ENCODE results near the gene APBB2.
"Not testable (repeated sequence)": the region's sequence is repeated elsewhere in the genome, so short reads cannot be mapped to it uniquely, and the experiment has no call there.

The APBB2 gene

GRCh38 chr4:41095192-41095872 is 119.0 kb downstream of the APBB2 start:
- no peak for DNase-seq

DNA sequence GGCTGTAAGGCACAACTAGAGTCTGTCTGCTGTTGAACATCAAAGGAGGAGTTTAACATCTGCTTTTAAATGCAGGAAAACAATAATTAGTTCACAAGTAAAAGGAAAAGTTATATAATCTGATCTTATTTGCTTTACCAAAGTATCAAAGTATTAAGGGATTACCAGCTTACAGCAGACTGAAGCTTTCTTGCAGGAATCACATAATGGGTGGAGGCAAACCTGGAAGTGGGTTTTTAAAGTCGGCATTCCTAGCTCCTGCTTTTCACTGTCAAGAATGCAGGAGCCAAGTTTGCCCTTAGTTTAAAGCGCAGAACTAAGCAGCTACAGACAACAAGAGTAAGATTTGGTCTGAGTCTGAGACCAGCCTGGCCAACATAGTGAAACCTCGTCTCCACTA is 122.2 kb downstream of the APBB2 start:
- no peak for DNase-seq

GRCh38 chr4:41081847-41082246 is 132.5 kb downstream of the APBB2 start:
- DNase-seq, result no peak

GRCh38 chr4:41080976-41081375 is 133.4 kb downstream of the APBB2 start:
- no peak for DNase-seq

GRCh38 chr4:41079881-41080560 is 134.3 kb downstream of the APBB2 start:
- DNase-seq, result no peak

DNA sequence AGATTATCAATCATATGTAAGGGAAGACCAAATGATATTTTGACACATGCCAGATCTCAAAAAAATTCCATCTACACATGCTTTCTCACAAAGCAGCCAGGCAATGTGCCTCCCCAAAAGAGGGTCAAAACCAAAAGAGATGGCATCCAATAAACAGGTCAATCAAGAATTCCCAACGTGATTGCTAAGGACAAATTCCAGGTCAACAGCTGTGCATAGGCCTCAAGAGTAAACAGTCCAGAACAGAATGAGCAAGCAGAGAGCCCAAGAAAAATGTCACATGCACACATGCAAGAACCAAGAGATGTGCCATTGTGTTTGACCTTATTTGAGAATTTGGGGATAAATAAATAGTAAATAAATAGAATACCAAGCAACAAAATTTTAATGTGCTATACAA is 136.7 kb downstream of the APBB2 start:
- DNase-seq, result no peak

- DNase-seq, result no peak
Measured at GRCh38 chr4:41076481-41076880, 137.9 kb downstream of the APBB2 start.

DNA sequence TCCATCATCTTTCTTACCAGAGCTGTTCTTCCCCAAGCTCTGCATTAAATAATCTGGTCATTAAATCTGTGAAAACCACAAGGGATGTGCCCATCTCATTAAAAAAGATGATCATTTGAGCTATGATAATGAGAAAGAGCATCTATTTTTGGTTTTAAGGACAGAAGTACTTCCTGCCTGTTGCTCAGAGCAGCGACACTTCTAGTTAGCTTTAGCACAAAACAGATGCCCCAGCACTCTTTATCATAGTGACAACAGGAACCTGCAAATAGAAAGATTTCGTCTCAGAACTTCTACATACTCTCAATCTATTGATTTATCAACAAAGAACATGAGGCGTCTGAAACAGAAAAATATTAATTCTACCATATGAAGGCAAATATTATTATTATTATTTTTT is 140.1 kb downstream of the APBB2 start:
- no peak for DNase-seq

GRCh38 chr4:41072021-41072777 is 142.1 kb downstream of the APBB2 start:
- no peak for DNase-seq

GRCh38 chr4:41070516-41071281 is 143.6 kb downstream of the APBB2 start:
- no peak for DNase-seq

- no peak for DNase-seq
Measured at GRCh38 chr4:41069838-41070237, 144.5 kb downstream of the APBB2 start.

DNA sequence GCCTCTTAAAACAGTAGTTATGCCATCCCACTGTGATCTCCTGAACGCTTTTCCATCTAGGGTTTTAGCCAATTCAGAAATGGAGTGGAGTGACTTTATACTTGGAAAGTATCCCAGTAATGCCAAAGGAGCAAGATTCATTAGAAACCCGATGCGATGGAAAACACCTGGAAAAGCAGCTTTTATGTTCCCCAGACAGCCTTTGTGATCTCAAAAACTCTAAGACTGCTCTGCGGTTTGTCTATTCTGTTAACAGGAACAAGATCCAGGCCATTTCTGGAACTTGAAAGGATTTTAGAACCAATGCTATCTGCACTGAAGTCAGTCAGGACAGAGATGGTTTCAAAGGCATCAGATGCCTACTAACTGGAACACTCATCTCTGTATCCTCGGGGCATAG is 145.1 kb downstream of the APBB2 start:
- DNase-seq, result no peak

GRCh38 chr4:41067369-41067768 is 147.0 kb downstream of the APBB2 start:
- DNase-seq, result no peak

DNA sequence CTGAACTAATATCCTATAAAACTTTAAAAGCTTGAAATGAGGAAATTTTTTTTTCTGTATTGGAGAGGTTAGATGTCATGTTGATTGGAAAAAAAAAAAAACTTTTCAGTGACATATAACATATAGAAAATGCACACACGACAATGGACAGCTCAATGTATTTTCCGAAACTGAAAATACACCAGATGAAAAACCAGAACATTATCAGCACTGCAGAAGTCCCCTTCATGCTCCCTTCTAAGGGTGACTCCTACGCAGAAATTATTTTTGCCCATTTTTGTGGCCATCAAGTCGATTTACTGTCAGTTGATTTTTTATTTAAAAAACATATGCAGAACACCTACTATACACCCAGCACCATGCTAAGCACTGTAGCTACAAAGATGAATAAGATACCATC is 148.3 kb downstream of the APBB2 start:
- no peak for DNase-seq

DNA sequence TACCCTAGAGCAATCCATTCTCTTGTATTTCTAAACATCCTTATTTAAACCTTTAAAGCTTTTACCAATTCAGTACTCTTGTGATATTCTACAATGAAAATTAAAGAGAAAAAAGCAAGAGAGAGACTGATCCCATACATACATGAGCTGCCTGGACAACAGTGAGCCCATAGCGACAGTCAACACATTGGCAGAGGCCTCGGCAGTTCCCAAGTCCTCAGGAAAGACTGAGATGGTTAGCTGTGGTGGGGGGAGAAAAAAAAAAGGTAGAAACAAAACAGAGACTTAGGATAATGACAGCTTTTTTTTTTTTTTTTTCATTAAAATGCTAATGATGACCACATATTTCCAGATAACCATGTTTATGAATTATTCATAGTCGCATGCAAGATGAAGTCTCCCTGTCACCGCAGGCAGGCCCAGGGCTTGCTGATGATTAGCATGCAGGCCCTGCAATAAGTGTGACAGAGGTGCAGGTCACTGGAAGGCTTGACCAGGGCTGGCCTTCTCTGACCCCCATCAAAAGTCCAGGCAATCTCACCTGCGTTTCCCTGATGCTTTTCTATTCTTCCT is 148.8 kb downstream of the APBB2 start:
- no peak for DNase-seq

DNA sequence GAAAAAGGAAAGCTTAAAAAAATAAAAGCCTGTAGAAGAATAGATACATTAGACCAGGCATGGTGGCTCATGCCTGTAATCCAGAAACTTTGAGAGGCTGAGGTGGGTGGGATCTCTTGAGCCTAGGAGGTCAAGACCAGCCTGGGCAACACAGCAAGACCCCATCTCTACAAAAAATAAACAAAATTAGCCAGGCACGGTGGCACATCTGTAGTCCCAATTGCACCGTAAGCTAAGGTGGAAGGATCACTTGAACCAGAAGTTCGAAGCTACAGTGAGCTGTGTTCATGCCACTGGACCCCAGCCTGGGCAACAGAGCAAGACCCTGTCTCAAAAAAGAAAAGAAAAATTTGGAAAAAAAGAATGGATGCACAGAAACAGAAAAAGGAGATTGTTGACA is 149.4 kb downstream of the APBB2 start:
- DNase-seq, result no peak

GRCh38 chr4:41061482-41062185 is 152.7 kb downstream of the APBB2 start:
- DNase-seq, result no peak

- DNase-seq, result no peak
Measured at GRCh38 chr4:41060352-41061334, 153.7 kb downstream of the APBB2 start.

GRCh38 chr4:41059411-41059810 is 154.9 kb downstream of the APBB2 start:
- DNase-seq, result not testable (repeated sequence)

DNA sequence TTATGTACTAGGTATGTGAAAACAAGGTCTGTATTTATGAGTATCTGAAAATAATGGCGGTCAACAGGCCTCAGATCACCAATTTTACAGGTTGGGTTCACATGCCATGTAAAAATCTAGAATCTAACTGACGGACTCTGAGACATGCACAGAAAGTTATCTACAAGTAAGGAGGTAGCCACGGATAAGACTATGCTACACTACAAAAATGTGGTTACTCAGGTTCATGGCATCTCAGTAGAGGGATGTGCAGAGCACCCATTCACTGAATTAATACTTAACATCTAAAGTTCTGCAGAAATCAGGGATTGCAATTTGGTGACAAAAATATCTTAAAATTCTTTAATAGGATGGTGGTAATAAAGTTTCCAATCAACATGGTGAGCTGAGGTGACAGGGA is 155.9 kb downstream of the APBB2 start:
- DNase-seq, result no peak

- DNase-seq, result no peak
Measured at GRCh38 chr4:41057467-41057866, 156.9 kb downstream of the APBB2 start.
